ENCODE measurements around the gene XRCC4. TPM values are rescaled to one million over a fixed set of nuclear protein-coding genes. Genes with fewer than 3 reads are reported as not detected.

Gene XRCC4
- total RNA-seq, 1 donor from 2014 or later = 15.5 TPM

DNA sequence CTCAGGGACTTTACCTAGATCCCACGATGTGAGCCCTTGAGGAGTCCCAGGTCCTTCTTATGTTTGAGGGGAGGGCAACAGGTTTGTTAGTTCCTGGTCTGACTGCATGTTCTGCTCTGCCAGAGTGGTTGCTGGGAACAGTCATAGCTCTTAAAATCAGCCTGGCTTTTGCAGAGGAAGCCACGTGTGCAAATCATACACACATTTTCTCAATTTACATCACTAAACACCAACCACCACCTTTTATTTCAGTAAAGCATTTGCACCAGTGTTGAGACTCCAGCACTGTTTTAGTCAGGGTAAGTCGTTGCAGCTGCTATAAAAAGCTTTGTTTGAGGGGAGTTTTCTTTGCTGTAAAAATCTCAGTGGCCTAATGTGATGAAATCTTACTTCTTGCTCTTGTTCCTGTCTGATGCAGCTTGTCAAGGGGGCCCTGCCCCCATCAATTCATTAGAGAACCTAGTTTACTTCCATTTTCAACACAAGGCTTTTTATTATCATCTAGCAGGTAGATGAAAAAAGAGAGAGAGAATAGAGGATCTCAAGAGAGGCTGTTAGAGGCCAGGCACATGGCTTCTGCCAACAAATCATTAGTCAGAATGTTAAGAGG is 323.9 kb downstream of the XRCC4 start:
- Histone ChIP-seq H3K27ac (ENCODE audit: low read depth, low read length) (no peak overlapping the region), H3K79me2 (ENCODE audit: insufficient read depth, low read length) (no peaks in the 10 kb centered on the region), H2AFZ (ENCODE audit: low read depth, low read length) (peak overlapping the region; percentile 2), H3K27me3 (ENCODE audit: insufficient read depth, low read length) (no peaks in the 10 kb centered on the region), H3K4me2 (ENCODE audit: low read length) (no peak overlapping the region), H3K4me1 (ENCODE audit: insufficient read depth, low read length) (no peaks in the 10 kb centered on the region), H3K4me3 (ENCODE audit: insufficient read depth, low read depth, low read length) (no peak overlapping the region), H3K9me3 (ENCODE audit: insufficient read depth, low read depth, low read length) (no peaks in the 10 kb centered on the region), H4K20me1 (ENCODE audit: insufficient read depth, low read length) (no peaks in the 10 kb centered on the region), H3K36me3 (ENCODE audit: insufficient read depth, low read length) (no peaks in the 10 kb centered on the region), H3K9ac (ENCODE audit: low read length) (no peak overlapping the region)
- H3K27ac Mint-ChIP-seq (ENCODE audit: unreplicated experiment) = no peak overlapping the region
- no peaks in the 10 kb centered on the region for H3K27me3 Mint-ChIP-seq (ENCODE audit: low read depth, unreplicated experiment)
- no peaks in the 10 kb centered on the region for H3K9me3 Mint-ChIP-seq (ENCODE audit: unreplicated experiment)
- FAIRE-seq (no peak), DNase-seq (ENCODE audit: low read depth) (no peak)
- peaks cover 4% of the 10 kb centered on the region for H3K4me1 Mint-ChIP-seq (ENCODE audit: low read depth, unreplicated experiment)
- H3K4me3 Mint-ChIP-seq (ENCODE audit: unreplicated experiment) = no peak overlapping the region
- TF ChIP-seq EZH2 (IDR thresholded peaks at IDR 0.05; ENCODE audit: insufficient read depth, low read length) = no peak
- TF ChIP-seq, protein P1, sequence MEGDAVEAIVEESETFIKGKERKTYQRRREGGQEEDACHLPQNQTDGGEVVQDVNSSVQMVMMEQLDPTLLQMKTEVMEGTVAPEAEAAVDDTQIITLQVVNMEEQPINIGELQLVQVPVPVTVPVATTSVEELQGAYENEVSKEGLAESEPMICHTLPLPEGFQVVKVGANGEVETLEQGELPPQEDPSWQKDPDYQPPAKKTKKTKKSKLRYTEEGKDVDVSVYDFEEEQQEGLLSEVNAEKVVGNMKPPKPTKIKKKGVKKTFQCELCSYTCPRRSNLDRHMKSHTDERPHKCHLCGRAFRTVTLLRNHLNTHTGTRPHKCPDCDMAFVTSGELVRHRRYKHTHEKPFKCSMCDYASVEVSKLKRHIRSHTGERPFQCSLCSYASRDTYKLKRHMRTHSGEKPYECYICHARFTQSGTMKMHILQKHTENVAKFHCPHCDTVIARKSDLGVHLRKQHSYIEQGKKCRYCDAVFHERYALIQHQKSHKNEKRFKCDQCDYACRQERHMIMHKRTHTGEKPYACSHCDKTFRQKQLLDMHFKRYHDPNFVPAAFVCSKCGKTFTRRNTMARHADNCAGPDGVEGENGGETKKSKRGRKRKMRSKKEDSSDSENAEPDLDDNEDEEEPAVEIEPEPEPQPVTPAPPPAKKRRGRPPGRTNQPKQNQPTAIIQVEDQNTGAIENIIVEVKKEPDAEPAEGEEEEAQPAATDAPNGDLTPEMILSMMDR (IDR thresholded peaks at IDR 0.05; ENCODE audit: insufficient read depth, low read depth, low read length) = no peak
- H3K36me3 Mint-ChIP-seq (ENCODE audit: low read depth, unreplicated experiment) = no peaks in the 10 kb centered on the region

DNA sequence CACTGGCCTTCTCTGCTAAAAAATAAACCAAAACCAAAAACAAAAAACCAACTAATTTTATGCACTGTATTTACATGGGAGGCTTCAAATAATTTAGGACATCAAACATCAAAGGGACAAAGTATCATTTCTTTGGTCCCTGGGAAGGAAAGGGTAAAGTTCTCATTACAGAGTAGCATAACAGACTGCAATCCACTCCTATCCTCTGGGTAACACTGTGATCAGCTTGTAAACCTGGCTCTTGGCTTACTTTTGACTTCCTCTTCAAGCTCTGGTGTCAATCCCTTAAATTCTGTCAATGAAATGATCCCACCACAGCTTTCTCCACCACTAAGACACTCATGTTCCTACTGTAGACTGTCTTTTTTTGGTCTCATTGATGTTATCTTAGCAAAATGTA is 324.4 kb downstream of the XRCC4 start:
- no peak overlapping the region for H3K4me2 ChIP-seq (ENCODE audit: low read length)
- no peak overlapping the region for H3K27ac Mint-ChIP-seq (ENCODE audit: unreplicated experiment)
- no peak overlapping the region for H3K27ac ChIP-seq (ENCODE audit: low read depth, low read length)
- no peak overlapping the region for H3K4me3 Mint-ChIP-seq (ENCODE audit: unreplicated experiment)
- DNase-seq (ENCODE audit: low read depth) (no peak), FAIRE-seq (no peak)
- H3K4me3 ChIP-seq (ENCODE audit: insufficient read depth, low read depth, low read length) = no peak overlapping the region
- H4K20me1 ChIP-seq (ENCODE audit: insufficient read depth, low read length) = no peaks in the 10 kb centered on the region
- H3K9ac ChIP-seq (ENCODE audit: low read length) = no peak overlapping the region
- no peak for TF ChIP-seq EZH2 (IDR thresholded peaks at IDR 0.05; ENCODE audit: insufficient read depth, low read length)
- TF ChIP-seq, protein P1 (IDR thresholded peaks at IDR 0.05; ENCODE audit: insufficient read depth, low read depth, low read length) = no peak
- no peak overlapping the region for H2AFZ ChIP-seq (ENCODE audit: low read depth, low read length)
- no peaks in the 10 kb centered on the region for H3K36me3 Mint-ChIP-seq (ENCODE audit: low read depth, unreplicated experiment)
- no peaks in the 10 kb centered on the region for H3K79me2 ChIP-seq (ENCODE audit: insufficient read depth, low read length)
- no peaks in the 10 kb centered on the region for H3K27me3 ChIP-seq (ENCODE audit: insufficient read depth, low read length)
- H3K27me3 Mint-ChIP-seq (ENCODE audit: low read depth, unreplicated experiment) = no peaks in the 10 kb centered on the region
- H3K4me1 ChIP-seq (ENCODE audit: insufficient read depth, low read length) = no peaks in the 10 kb centered on the region
- H3K4me1 Mint-ChIP-seq (ENCODE audit: low read depth, unreplicated experiment) = peaks cover 4% of the 10 kb centered on the region
- no peaks in the 10 kb centered on the region for H3K36me3 ChIP-seq (ENCODE audit: insufficient read depth, low read length)
- no peaks in the 10 kb centered on the region for H3K9me3 ChIP-seq (ENCODE audit: insufficient read depth, low read depth, low read length)
- no peaks in the 10 kb centered on the region for H3K9me3 Mint-ChIP-seq (ENCODE audit: unreplicated experiment)

Other genes starting within 250 kb of the XRCC4 start
- gene TMEM167A, start 153 bp upstream of the XRCC4 start, total RNA-seq = 160 and 163 TPM in 2 replicates

Measured in astrocyte (in vitro differentiated cells and primary cell).